ENCODE results near the gene SMAD2. TPM values are rescaled to one million over a fixed set of nuclear protein-coding genes. Genes with fewer than 3 reads are reported as not detected.

SMAD2 gene
- total and polyA plus RNA-seq, 7 donors, result 34.1 to 101 (median 56.1) TPM

DNA sequence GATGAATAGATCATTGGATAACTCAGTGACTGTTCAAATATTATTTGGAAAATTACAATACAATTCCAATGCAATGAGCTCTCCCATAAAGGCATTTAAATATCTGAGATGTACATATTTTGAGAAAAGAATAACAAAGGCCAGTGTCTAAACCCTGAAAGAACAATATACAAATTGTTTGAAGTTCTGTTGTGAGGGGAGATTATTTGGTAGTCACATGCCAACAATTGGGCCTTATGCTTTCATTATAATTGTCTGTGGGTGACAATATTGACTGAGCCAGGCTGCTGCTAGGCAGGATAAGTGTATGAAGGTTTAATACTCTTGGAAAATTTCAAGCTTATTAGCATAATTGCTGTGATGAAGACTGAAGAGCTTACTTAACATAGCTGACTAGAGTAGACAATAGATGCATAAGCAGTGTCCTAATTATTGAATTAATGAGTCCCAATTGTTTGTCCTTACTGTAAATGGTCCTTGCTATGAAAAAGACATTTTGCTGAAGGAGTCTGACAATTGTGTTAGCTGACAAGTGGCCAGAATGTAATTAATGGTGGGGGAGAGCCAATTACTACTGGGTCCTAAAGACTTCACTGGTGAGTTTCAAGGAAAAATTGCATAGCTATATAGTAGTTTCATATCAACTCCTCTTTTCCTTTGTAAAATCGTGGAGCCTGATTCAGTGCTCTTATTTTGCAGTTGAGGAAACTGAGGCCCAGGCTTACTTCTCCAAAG lies 5.0 kb upstream of the SMAD2 start:
- H3K36me3 ChIP-seq, result no peaks in the 10 kb centered on the region
- H3K27ac ChIP-seq, result no peak overlapping the region
- whole genome bisulfite sequencing, 2 donors, result 87 to 92% methylated on average over 1 of the region's 1 CpG
- H3K9me3 ChIP-seq, result no peaks in the 10 kb centered on the region
- no peak for DNase-seq
- TF ChIP-seq POLR2A (IDR thresholded peaks at IDR 0.05) (no peak), POLR2AphosphoS5 (IDR thresholded peaks at IDR 0.05) (no peak), EP300 (IDR thresholded peaks at IDR 0.05) (no peak)
- TF ChIP-seq, protein P1, sequence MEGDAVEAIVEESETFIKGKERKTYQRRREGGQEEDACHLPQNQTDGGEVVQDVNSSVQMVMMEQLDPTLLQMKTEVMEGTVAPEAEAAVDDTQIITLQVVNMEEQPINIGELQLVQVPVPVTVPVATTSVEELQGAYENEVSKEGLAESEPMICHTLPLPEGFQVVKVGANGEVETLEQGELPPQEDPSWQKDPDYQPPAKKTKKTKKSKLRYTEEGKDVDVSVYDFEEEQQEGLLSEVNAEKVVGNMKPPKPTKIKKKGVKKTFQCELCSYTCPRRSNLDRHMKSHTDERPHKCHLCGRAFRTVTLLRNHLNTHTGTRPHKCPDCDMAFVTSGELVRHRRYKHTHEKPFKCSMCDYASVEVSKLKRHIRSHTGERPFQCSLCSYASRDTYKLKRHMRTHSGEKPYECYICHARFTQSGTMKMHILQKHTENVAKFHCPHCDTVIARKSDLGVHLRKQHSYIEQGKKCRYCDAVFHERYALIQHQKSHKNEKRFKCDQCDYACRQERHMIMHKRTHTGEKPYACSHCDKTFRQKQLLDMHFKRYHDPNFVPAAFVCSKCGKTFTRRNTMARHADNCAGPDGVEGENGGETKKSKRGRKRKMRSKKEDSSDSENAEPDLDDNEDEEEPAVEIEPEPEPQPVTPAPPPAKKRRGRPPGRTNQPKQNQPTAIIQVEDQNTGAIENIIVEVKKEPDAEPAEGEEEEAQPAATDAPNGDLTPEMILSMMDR (IDR thresholded peaks at IDR 0.05), result no peak
- H3K4me3 ChIP-seq, result no peak overlapping the region
- H3K4me1 ChIP-seq, result peaks cover 0 to 6% (median 3%) of the 10 kb centered on the region in 4 donors
- intact Hi-C loops (cut with DNase I), result loop anchor here (10.0 kb wide), 2 partner anchors 599 to 781 kb away; partner anchors contain the start of genes CTIF and HDHD2
- H3K27me3 ChIP-seq, result no peaks in the 10 kb centered on the region

DNA sequence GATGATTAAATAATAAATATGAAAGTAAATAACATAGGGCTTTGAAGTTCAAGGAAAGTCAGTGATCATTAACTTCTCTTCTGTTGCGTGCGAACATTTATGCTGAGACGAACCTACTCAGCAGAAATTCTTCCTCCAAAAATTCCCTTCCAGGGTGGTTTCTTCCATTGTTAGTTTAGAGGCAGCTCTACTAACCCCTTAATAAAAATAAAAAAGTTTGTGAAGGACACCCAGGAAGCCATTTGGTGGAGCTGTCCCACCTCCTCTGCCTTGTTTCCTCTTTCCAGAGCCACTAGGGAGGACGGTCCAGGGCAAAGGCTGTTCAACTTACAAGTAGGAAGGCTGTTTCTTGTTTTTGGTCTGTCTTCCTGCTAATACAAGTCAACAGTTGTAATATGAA lies 2.1 kb upstream of the SMAD2 start:
- Histone ChIP-seq H3K36me3 (no peaks in the 10 kb centered on the region), H3K9me3 (no peaks in the 10 kb centered on the region), H3K4me1 (peaks cover 0 to 27% (median 22%) of the 10 kb centered on the region in 4 donors), H3K4me3 (no peak overlapping the region), H3K27ac (no peak overlapping the region), H3K27me3 (no peaks in the 10 kb centered on the region)
- WGBS, 2 donors, result 76 to 83% methylated on average over 4 of the region's 4 CpGs
- intact Hi-C loops (cut with DNase I), result loop anchor here (5.0 to 10.0 kb wide), 5 partner anchors 185 to 1555 kb away; partner anchors contain the start of genes C18orf32, CTIF and HDHD2
- TF ChIP-seq EP300 (IDR thresholded peaks at IDR 0.05) (no peak), POLR2AphosphoS5 (IDR thresholded peaks at IDR 0.05) (no peak), POLR2A (IDR thresholded peaks at IDR 0.05) (no peak)
- TF ChIP-seq, protein P1 (IDR thresholded peaks at IDR 0.05), result no peak
- DNase-seq, result no peak

DNA sequence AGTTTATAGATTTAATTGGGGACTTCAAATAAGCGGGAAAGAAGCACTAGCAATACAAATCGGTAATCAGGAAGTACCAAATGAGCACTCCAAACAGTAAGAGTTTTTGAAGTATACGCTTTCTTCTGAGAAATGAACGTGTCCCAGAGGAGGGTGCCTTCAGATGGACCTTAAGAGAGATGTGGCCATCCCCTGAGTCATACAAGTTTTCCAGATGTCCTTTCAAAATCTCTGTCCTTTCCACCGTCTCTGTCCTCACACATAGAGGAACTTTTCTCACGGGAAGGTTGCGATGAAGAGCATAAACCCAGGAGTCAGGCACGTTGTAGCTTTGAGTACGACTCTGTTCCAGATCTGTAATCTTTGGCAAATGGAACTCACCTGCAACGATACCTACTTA lies 1.7 kb upstream of the SMAD2 start:
- Histone ChIP-seq H3K9me3 (no peaks in the 10 kb centered on the region), H3K27ac (peak overlapping the region in 3 of 4 donors; percentile 94 to 96 (median 96)), H3K36me3 (no peaks in the 10 kb centered on the region), H3K27me3 (no peaks in the 10 kb centered on the region), H3K4me1 (peaks cover 0 to 31% (median 26%) of the 10 kb centered on the region in 4 donors), H3K4me3 (no peak overlapping the region)
- intact Hi-C loops (cut with DNase I), result loop anchor here (5.0 to 10.0 kb wide), 5 partner anchors 185 to 1555 kb away; partner anchors contain the start of genes C18orf32, CTIF and HDHD2
- WGBS, 2 donors, result 75 to 81% methylated on average over 10 of the region's 10 CpGs
- no peak for DNase-seq
- no peak for TF ChIP-seq POLR2AphosphoS5 (IDR thresholded peaks at IDR 0.05)
- TF ChIP-seq, protein P1 (IDR thresholded peaks at IDR 0.05), result no peak
- TF ChIP-seq EP300 (IDR thresholded peaks at IDR 0.05), result no peak
- TF ChIP-seq POLR2A (IDR thresholded peaks at IDR 0.05), result no peak

DNA sequence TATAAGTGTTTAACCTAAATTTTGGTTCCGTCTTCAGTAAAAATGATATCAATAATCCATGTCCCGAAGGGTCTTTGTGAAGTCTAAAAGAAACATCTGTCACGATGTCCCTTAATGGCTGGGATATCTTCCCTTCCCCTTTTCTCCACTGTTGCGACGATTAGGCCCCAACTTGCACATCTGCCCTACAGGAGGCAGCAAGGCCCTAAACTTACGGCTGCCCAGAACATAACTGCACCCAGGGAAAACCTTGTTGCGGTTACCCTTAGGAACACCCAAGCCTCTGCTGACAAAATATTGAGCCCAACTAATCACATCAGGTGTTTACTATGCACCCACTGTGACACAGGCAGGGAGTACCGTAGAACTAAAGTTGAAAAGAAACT lies 1.3 kb upstream of the SMAD2 start:
- no peaks in the 10 kb centered on the region for H3K9me3 ChIP-seq
- TF ChIP-seq EP300 (IDR thresholded peaks at IDR 0.05) (no peak), POLR2AphosphoS5 (IDR thresholded peaks at IDR 0.05) (no peak), POLR2A (IDR thresholded peaks at IDR 0.05) (no peak)
- TF ChIP-seq, protein P1 (IDR thresholded peaks at IDR 0.05), result no peak
- H3K36me3 ChIP-seq, result no peaks in the 10 kb centered on the region
- peak overlapping the region; percentile 87 to 96 (median 95) for H3K27ac ChIP-seq
- peak overlapping the region; percentile 44 to 89 (median 70) for H3K4me3 ChIP-seq
- H3K27me3 ChIP-seq, result no peaks in the 10 kb centered on the region
- intact Hi-C loops (cut with DNase I), result loop anchor here (5.0 to 10.0 kb wide), 5 partner anchors 184 to 1556 kb away; partner anchors contain the start of genes C18orf32, CTIF and HDHD2
- no peak for DNase-seq
- 37 to 45% methylated on average over 8 of the region's 8 CpGs for WGBS, 2 donors
- peaks cover 0 to 35% (median 30%) of the 10 kb centered on the region in 4 donors for H3K4me1 ChIP-seq

All from sigmoid colon (tissue), 7 donors.